B cell (primary cell): Measurements from ENCODE around the gene DNTT. TPM values are rescaled to one million over a fixed set of nuclear protein-coding genes. Genes with fewer than 3 reads are reported as not detected.

Experiments
- ATAC-seq: fragments of 200-7000 bp; cut with Tn5 transposase; one replicate; pipeline ENCODE4 v1.10.0; 2021; ENCODE audit warnings: low read depth, mild to moderate bottlenecking, moderate number of reproducible peaks, moderate library complexity
- CTCF ChIA-PET: fragments of 350-600 bp; sonication (Branson Sonifier 250); formaldehyde crosslinking; loops from one replicate; lab custom pipeline; 2021; ENCODE audit warnings: antibody characterized with exemption, inconsistent platforms; lab: Charles Lee
- POLR2A ChIA-PET: fragments of 350-600 bp; sonication (Branson Sonifier 250); formaldehyde crosslinking; loops from one replicate; lab custom pipeline; 2021; ENCODE audit warnings: antibody characterized with exemption; lab: Charles Lee
- DNase-seq: peaks from one replicate; pipeline ENCODE4 v3.0.0; 2013
- H2AFZ ChIP-seq: 2 replicates; pipeline ENCODE4 v1.6.1; 2012; ENCODE audit warnings: mild to moderate bottlenecking, low read depth, low read length; ENCODE audit not compliant: insufficient read depth, poor library complexity, severe bottlenecking
- H3K27ac ChIP-seq, 2 donors: 1 replicate in 1 of 2; 2 replicates in 1 of 2; pipeline ENCODE4 v1.5.1; 2012 to 2013; ENCODE audit warnings: low read length in 2 of 2, mild to moderate bottlenecking in 2 of 2, moderate library complexity in 1 of 2
- H3K27me3 ChIP-seq, 4 experiments: fragments of 200-600 bp in 1 of 4; sonication (generic) in 1 of 4; replicated peaks in 1 of 4; 1 replicate in 2 of 4; 2 replicates in 2 of 4; pipeline versions ENCODE4 v1.6.1 to v1.7.0; 2013 to 2016; ENCODE audit warnings: low read length in 3 of 4, mild to moderate bottlenecking in 2 of 4, mixed read lengths in 1 of 4, moderate library complexity in 1 of 4; ENCODE audit not compliant: insufficient read depth in 4 of 4, control insufficient read depth in 3 of 4; ENCODE audit errors: control extremely low read depth in 1 of 4
- H3K36me3 ChIP-seq, 2 experiments: replicated peaks in 1 of 2; 1 replicate in 1 of 2; 2 replicates in 1 of 2; pipeline versions ENCODE4 v1.6.1 to v1.7.1; 2013; ENCODE audit warnings: low read length in 1 of 2; ENCODE audit not compliant: insufficient read depth in 2 of 2, control insufficient read depth in 1 of 2; ENCODE audit errors: control extremely low read depth in 1 of 2, extremely low read depth in 1 of 2
- H3K4me1 ChIP-seq, 2 donors: fragments of 200-600 bp in 1 of 2; sonication (generic) in 1 of 2; 1 replicate in 1 of 2; 2 replicates in 1 of 2; pipeline versions ENCODE4 v1.5.1 to v1.6.1; 2013 to 2017; ENCODE audit warnings: low read length in 2 of 2; ENCODE audit not compliant: control insufficient read depth in 2 of 2, insufficient read depth in 2 of 2
- H3K4me2 ChIP-seq: replicated peaks from 2 replicates; pipeline ENCODE3; 2012; ENCODE audit warnings: mild to moderate bottlenecking, low read depth, low read length; ENCODE audit not compliant: poor library complexity, severe bottlenecking
- H3K4me3 ChIP-seq, 5 experiments: fragments of 200-600 bp in 1 of 5; sonication (generic) in 1 of 5; 1 replicate in 3 of 5; 2 replicates in 2 of 5; pipeline versions ENCODE4 v1.5.1 to v1.7.0; 2011 to 2016; ENCODE audit warnings: low read length in 4 of 5, mild to moderate bottlenecking in 4 of 5, low read depth in 2 of 5, control low read depth in 1 of 5, moderate library complexity in 1 of 5; ENCODE audit not compliant: insufficient read depth in 1 of 5; ENCODE audit errors: control extremely low read depth in 1 of 5, extremely low read depth in 1 of 5
- H3K79me2 ChIP-seq: fragments of 200-600 bp; sonication (generic); one replicate; pipeline ENCODE4 v1.6.0; 2016; ENCODE audit warnings: low read length; ENCODE audit not compliant: control insufficient read depth, insufficient read depth
- H3K9ac ChIP-seq: fragments of 200-600 bp; sonication (generic); 2 replicates; pipeline ENCODE4 v1.6.1; 2017; ENCODE audit warnings: mild to moderate bottlenecking, low read length, moderate library complexity
- H3K9me3 ChIP-seq, 3 donors: one replicate each; pipeline versions ENCODE4 v1.6.1 to v1.7.1; 2013; ENCODE audit warnings: low read length in 2 of 3; ENCODE audit not compliant: control insufficient read depth in 2 of 3, insufficient read depth in 1 of 3; ENCODE audit errors: control extremely low read depth in 1 of 3
- H4K20me1 ChIP-seq: 2 replicates; pipeline ENCODE4 v1.6.0; 2012; ENCODE audit warnings: mild to moderate bottlenecking, low read length; ENCODE audit not compliant: insufficient read depth, control insufficient read depth, poor library complexity, severe bottlenecking
- H3K27ac Mint-ChIP-seq: one replicate; pipeline ENCODE4 v1.8.0; 2021; ENCODE audit warnings: mixed read lengths
- H3K27me3 Mint-ChIP-seq: one replicate; pipeline ENCODE4 v1.8.0; 2021; ENCODE audit warnings: mixed read lengths
- H3K4me1 Mint-ChIP-seq: one replicate; pipeline ENCODE4 v1.8.0; 2021; ENCODE audit warnings: mixed read lengths
- H3K4me3 Mint-ChIP-seq: one replicate; pipeline ENCODE4 v1.8.0; 2021; ENCODE audit warnings: mixed read lengths
- H3K9me3 Mint-ChIP-seq: one replicate; pipeline ENCODE4 v1.8.0; 2022; ENCODE audit warnings: mixed read lengths; ENCODE audit not compliant: insufficient read depth
- EZH2 ChIP-seq: IDR thresholded peaks from 2 replicates; pipeline ENCODE4 v1.6.1; 2012; ENCODE audit warnings: borderline replicate concordance, low read depth, mild to moderate bottlenecking, moderate library complexity, low read length; ENCODE audit not compliant: insufficient read depth, poor library complexity, severe bottlenecking
- WGBS: methylation state at CpG from one replicate; pipeline ENCODE4 v1.1.5; 2013; ENCODE audit warnings: missing lambda C conversion rate; ENCODE audit not compliant: insufficient coverage; 5-methylcytosine and 5-hydroxymethylcytosine counted together
- intact Hi-C: fragments of 100-400 bp; cut with micrococcal nuclease; formaldehyde crosslinking; loops from one replicate; pipeline ENCODE4 v1.10.0; 2022
- polyA plus RNA-seq: library from polyadenylated mRNA; depleted of rRNA; stranded (reverse); fragments of >200 nt; gene quantifications from 2 replicates; pipeline ENCODE4 v1.2.3, GENCODE V29; 2012
- total RNA-seq, 2 donors: library from RNA; stranded (reverse); fragments of 120-200 nt in 1 of 2; gene quantifications; 1 replicate in 1 of 2; 2 replicates in 1 of 2; pipeline versions ENCODE4 v1.2.3 to v1.2.4, GENCODE V29; 2013 to 2022
- TF ChIP-seq, protein P1 (sequence below): fragments of 200-600 bp; IDR thresholded peaks from one replicate; pipeline ENCODE4 v1.8.0; 2022; ENCODE audit warnings: antibody characterized with exemption, mild to moderate bottlenecking

Gene DNTT
- total and polyA plus RNA-seq, 2 donors (not counting 1 experiment from before 2014, with no cell fraction given), result not detected

- CTCF ChIA-PET, result interaction anchor here (1.5 to 6.0 kb wide), 2 partner anchors 8 to 53 kb away, joined by 3 to 103 read pairs; no protein-coding TSS in a partner anchor
- Histone ChIP-seq H3K27me3 (no peaks in the 10 kb centered on the region), H3K79me2 (peaks cover 57% of the 10 kb centered on the region), H3K4me1 (peaks cover 35 to 38% of the 10 kb centered on the region in 2 donors), H3K4me2 (no peak overlapping the region), H3K9ac (no peak overlapping the region), H2AFZ (no peak overlapping the region), H3K9me3 (no peaks in the 10 kb centered on the region), H3K27ac (no peak overlapping the region), H4K20me1 (no peaks in the 10 kb centered on the region), H3K36me3 (no peaks in the 10 kb centered on the region), H3K4me3 (no peak overlapping the region)
- Mint-ChIP-seq H3K27me3 (no peaks in the 10 kb centered on the region), H3K27ac (peak overlapping the region; percentile 20), H3K9me3 (no peaks in the 10 kb centered on the region), H3K4me1 (peaks cover 52% of the 10 kb centered on the region), H3K4me3 (no peak overlapping the region)
- POLR2A ChIA-PET, result no interaction called here
- WGBS, result 94% methylated on average over 2 of the region's 2 CpGs
- DNase-seq (no peak), ATAC-seq (no peak)
- intact Hi-C loops, result loop anchor here (10.0 kb wide), 1 partner anchor 461 kb away; no protein-coding TSS in a partner anchor
- TF ChIP-seq EZH2, result no peak
- TF ChIP-seq, protein P1, sequence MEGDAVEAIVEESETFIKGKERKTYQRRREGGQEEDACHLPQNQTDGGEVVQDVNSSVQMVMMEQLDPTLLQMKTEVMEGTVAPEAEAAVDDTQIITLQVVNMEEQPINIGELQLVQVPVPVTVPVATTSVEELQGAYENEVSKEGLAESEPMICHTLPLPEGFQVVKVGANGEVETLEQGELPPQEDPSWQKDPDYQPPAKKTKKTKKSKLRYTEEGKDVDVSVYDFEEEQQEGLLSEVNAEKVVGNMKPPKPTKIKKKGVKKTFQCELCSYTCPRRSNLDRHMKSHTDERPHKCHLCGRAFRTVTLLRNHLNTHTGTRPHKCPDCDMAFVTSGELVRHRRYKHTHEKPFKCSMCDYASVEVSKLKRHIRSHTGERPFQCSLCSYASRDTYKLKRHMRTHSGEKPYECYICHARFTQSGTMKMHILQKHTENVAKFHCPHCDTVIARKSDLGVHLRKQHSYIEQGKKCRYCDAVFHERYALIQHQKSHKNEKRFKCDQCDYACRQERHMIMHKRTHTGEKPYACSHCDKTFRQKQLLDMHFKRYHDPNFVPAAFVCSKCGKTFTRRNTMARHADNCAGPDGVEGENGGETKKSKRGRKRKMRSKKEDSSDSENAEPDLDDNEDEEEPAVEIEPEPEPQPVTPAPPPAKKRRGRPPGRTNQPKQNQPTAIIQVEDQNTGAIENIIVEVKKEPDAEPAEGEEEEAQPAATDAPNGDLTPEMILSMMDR, result no peak
These were observed 20.9 kb upstream of the DNTT start for GRCh38 chr10:96283351-96283750.

DNA sequence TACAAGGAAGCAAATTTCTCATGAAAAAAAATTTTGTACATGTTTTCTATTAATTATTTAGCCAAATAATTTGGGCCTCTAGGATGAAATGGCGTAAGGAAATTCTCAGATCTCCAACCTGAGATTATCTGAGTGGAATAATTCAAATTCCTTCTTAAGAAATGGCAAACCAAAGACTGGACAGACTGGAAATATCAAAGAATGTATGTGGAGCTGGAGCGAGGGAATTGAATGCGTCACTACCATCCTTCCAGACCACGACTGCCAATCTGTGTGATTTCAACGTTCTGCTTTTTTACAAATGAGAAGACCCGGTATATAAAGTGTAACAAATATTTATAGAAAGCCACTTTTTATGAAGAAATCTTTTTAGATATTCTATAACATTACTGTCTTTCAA lies 20.5 kb upstream of the DNTT start:
- WGBS, result no CpG with 5 or more reads among the region's 6 CpGs
- Histone ChIP-seq H3K27ac (no peak overlapping the region), H3K4me3 (no peak overlapping the region), H3K9me3 (no peaks in the 10 kb centered on the region), H3K79me2 (peaks cover 57% of the 10 kb centered on the region), H3K27me3 (no peaks in the 10 kb centered on the region), H2AFZ (no peak overlapping the region), H3K4me1 (peaks cover 38 to 41% of the 10 kb centered on the region in 2 donors), H3K4me2 (no peak overlapping the region), H3K9ac (no peak overlapping the region), H3K36me3 (no peaks in the 10 kb centered on the region), H4K20me1 (no peaks in the 10 kb centered on the region)
- ATAC-seq, result no peak
- no peak for DNase-seq
- CTCF ChIA-PET, result interaction anchor here (0.6 to 6.0 kb wide), 4 partner anchors 8 to 958 kb away, joined by 3 to 103 read pairs (median 42); partner anchors contain the start of gene BLNK
- intact Hi-C loops, result loop anchor here (10.0 kb wide), 1 partner anchor 461 kb away; no protein-coding TSS in a partner anchor
- POLR2A ChIA-PET, result interaction anchor here (4.8 kb wide), 1 partner anchor 12 kb away, joined by 48 read pairs; the partner anchor contains the start of gene BLNK
- Mint-ChIP-seq H3K4me1 (peaks cover 55% of the 10 kb centered on the region), H3K27ac (no peak overlapping the region), H3K9me3 (no peaks in the 10 kb centered on the region), H3K4me3 (no peak overlapping the region), H3K27me3 (no peaks in the 10 kb centered on the region)
- no peak for TF ChIP-seq EZH2
- TF ChIP-seq, protein P1, result no peak
